Hepatocyte (in vitro differentiated cells): Measurements from ENCODE around the gene ZNF81. TPM values are rescaled to one million over a fixed set of nuclear protein-coding genes. Genes with fewer than 3 reads are reported as not detected.

Experiments
- DNase-seq: peaks from one replicate; pipeline ENCODE4 v3.0.0-alpha.2; 2016; ENCODE audit warnings: low spot score
- H2AFZ ChIP-seq: fragments of 200-600 bp; sonication (generic); 2 replicates; pipeline ENCODE4 v1.6.0; 2016; ENCODE audit warnings: antibody characterized with exemption, mild to moderate bottlenecking
- H3K27ac ChIP-seq: fragments of 200-600 bp; sonication (generic); 2 replicates; pipeline ENCODE4 v1.5.1; 2016; ENCODE audit warnings: mild to moderate bottlenecking
- H3K27me3 ChIP-seq: fragments of 200-600 bp; sonication (generic); 2 replicates; pipeline ENCODE4 v1.6.1; 2016
- H3K36me3 ChIP-seq: fragments of 200-600 bp; sonication (generic); replicated peaks from 2 replicates; pipeline ENCODE4 v1.5.1; 2016; ENCODE audit warnings: low read depth; ENCODE audit not compliant: insufficient read depth
- H3K4me1 ChIP-seq: fragments of 200-600 bp; sonication (generic); 2 replicates; pipeline ENCODE4 v1.5.1; 2016; ENCODE audit warnings: mild to moderate bottlenecking, moderate library complexity; ENCODE audit not compliant: insufficient read depth
- H3K4me2 ChIP-seq: fragments of 200-600 bp; sonication (generic); 2 replicates; pipeline ENCODE4 v1.6.0; 2016
- H3K4me3 ChIP-seq: fragments of 200-600 bp; sonication (generic); 2 replicates; pipeline ENCODE4 v1.5.1; 2016; ENCODE audit warnings: mild to moderate bottlenecking
- H3K79me2 ChIP-seq: fragments of 200-600 bp; sonication (generic); 2 replicates; pipeline ENCODE4 v1.6.0; 2017; ENCODE audit warnings: mild to moderate bottlenecking
- H3K9me2 ChIP-seq: fragments of 200-600 bp; sonication (generic); replicated peaks from 2 replicates; pipeline ENCODE4 v1.6.0; 2017; ENCODE audit warnings: mild to moderate bottlenecking; ENCODE audit not compliant: insufficient read depth
- H3K9me3 ChIP-seq: fragments of 200-600 bp; sonication (generic); 2 replicates; pipeline ENCODE4 v1.5.1; 2016; ENCODE audit warnings: low read depth, mild to moderate bottlenecking
- H4K20me1 ChIP-seq: fragments of 200-600 bp; sonication (generic); 2 replicates; pipeline ENCODE4 v1.6.0; 2016; ENCODE audit warnings: mild to moderate bottlenecking; ENCODE audit not compliant: insufficient read depth, poor library complexity, severe bottlenecking
- CTCF ChIP-seq: fragments of 200-600 bp; sonication (generic); IDR thresholded peaks from 2 replicates; pipeline ENCODE4 v1.5.1; 2016; ENCODE audit warnings: antibody characterized with exemption, mild to moderate bottlenecking; ENCODE audit not compliant: poor library complexity
- EZH2 ChIP-seq: fragments of 200-600 bp; sonication (generic); IDR thresholded peaks from 2 replicates; pipeline ENCODE4 v1.6.1; 2016; ENCODE audit warnings: antibody characterized with exemption, mild to moderate bottlenecking, borderline replicate concordance
- EZH2phosphoT487 ChIP-seq: fragments of 200-600 bp; sonication (generic); IDR thresholded peaks from one replicate; pipeline ENCODE4 v1.6.1; 2018; ENCODE audit warnings: antibody characterized with exemption, mild to moderate bottlenecking, low read depth, moderate library complexity; ENCODE audit not compliant: unreplicated experiment, severe bottlenecking
- WGBS: methylation state at CpG from one replicate; pipeline ENCODE4 v1.1.6; 2016; ENCODE audit warnings: low lambda C conversion rate; ENCODE audit errors: missing lambda C conversion rate; 5-methylcytosine and 5-hydroxymethylcytosine counted together
- polyA plus RNA-seq: library from polyadenylated mRNA; unstranded; fragments of >200 nt; fragmentation: Nextera tagmentation; extraction: Ambion mirVana; gene quantifications from 2 replicates; pipeline ENCODE4 v1.2.1, GENCODE V29; 2016
- total RNA-seq: library from RNA; depleted of rRNA; stranded (reverse); fragments of >200 nt; gene quantifications from 2 replicates; pipeline ENCODE4 v1.2.3, GENCODE V29; 2014

Gene ZNF81
- total and polyA plus RNA-seq, 2 experiments from 2014 or later = 4.1 to 10.9 TPM

- Histone ChIP-seq H3K4me1 (no peaks in the 10 kb centered on the region), H3K27me3 (no peaks in the 10 kb centered on the region), H3K4me2 (no peak overlapping the region), H3K4me3 (no peak overlapping the region), H2AFZ (no peak overlapping the region), H3K79me2 (no peaks in the 10 kb centered on the region), H3K27ac (no peak overlapping the region), H3K9me3 (no peaks in the 10 kb centered on the region), H4K20me1 (no peaks in the 10 kb centered on the region), H3K36me3 (peaks cover 6% of the 10 kb centered on the region), H3K9me2 (no peaks in the 10 kb centered on the region)
- no peak for DNase-seq
- WGBS = 56% methylated on average over 3 of the region's 3 CpGs
- TF ChIP-seq CTCF = no peak
- TF ChIP-seq EZH2 = no peak
- TF ChIP-seq EZH2phosphoT487 = no peak
These were observed 48.8 kb downstream of the ZNF81 start for GRCh38 chrX:47885501-47885900.

GRCh38 chrX:47898024-47898423 is 61.3 kb downstream of the ZNF81 start:
- no peaks in the 10 kb centered on the region for H4K20me1 ChIP-seq
- no peaks in the 10 kb centered on the region for H3K36me3 ChIP-seq
- no peak for DNase-seq

GRCh38 chrX:47900833-47901232 is 64.1 kb downstream of the ZNF81 start:
- H3K4me2 ChIP-seq = no peak overlapping the region
- H3K79me2 ChIP-seq = no peaks in the 10 kb centered on the region
- TF ChIP-seq EZH2phosphoT487 (no peak), EZH2 (no peak), CTCF (no peak)
- H3K27ac ChIP-seq = no peak overlapping the region
- H4K20me1 ChIP-seq = no peaks in the 10 kb centered on the region
- DNase-seq = no peak
- H3K36me3 ChIP-seq = no peaks in the 10 kb centered on the region
- H3K9me2 ChIP-seq = peaks cover 4% of the 10 kb centered on the region
- H3K4me1 ChIP-seq = no peaks in the 10 kb centered on the region
- H2AFZ ChIP-seq = no peak overlapping the region
- H3K27me3 ChIP-seq = no peaks in the 10 kb centered on the region
- no peaks in the 10 kb centered on the region for H3K9me3 ChIP-seq
- no peak overlapping the region for H3K4me3 ChIP-seq
- WGBS = 68% methylated on average over 4 of the region's 4 CpGs

More at GRCh38 chrX:47898024-47898423, 61.3 kb downstream of the ZNF81 start:
- no peaks in the 10 kb centered on the region for H3K79me2 ChIP-seq
- H3K27ac ChIP-seq = no peak overlapping the region
- H3K4me2 ChIP-seq = no peak overlapping the region
- H3K4me1 ChIP-seq = no peaks in the 10 kb centered on the region
- no peak overlapping the region for H2AFZ ChIP-seq
- H3K9me2 ChIP-seq = peaks cover 4% of the 10 kb centered on the region
- H3K4me3 ChIP-seq = no peak overlapping the region
- no peak for TF ChIP-seq EZH2phosphoT487
- H3K9me3 ChIP-seq = no peaks in the 10 kb centered on the region
- H3K27me3 ChIP-seq = no peaks in the 10 kb centered on the region

- Histone ChIP-seq H3K4me1 (no peaks in the 10 kb centered on the region), H3K9me3 (no peaks in the 10 kb centered on the region), H3K9me2 (no peaks in the 10 kb centered on the region), H4K20me1 (no peaks in the 10 kb centered on the region), H3K4me2 (no peak overlapping the region), H3K36me3 (no peaks in the 10 kb centered on the region), H2AFZ (no peak overlapping the region), H3K27me3 (no peaks in the 10 kb centered on the region), H3K79me2 (no peaks in the 10 kb centered on the region), H3K27ac (no peak overlapping the region), H3K4me3 (no peak overlapping the region)
- TF ChIP-seq EZH2phosphoT487 (no peak), CTCF (no peak), EZH2 (no peak)
- DNase-seq = no peak
- WGBS = 82% methylated on average over 2 of the region's 2 CpGs
These were observed 65.5 kb downstream of the ZNF81 start for GRCh38 chrX:47902161-47902560.
